HepG2 (cell line): ENCODE results near the gene LINC00237. TPM values are rescaled to one million over a fixed set of nuclear protein-coding genes. Genes with fewer than 3 reads are reported as not detected.

Experiments used
- FOSL1 ChIP-seq: sonication (generic); formaldehyde crosslinking; IDR thresholded peaks from 2 replicates; pipeline ENCODE4 v1.9.0; 2021; ENCODE audit warnings: missing genetic modification reagents, borderline replicate concordance
- GATA4 ChIP-seq: sonication (generic); IDR thresholded peaks from 2 replicates; pipeline ENCODE4 v1.6.1; 2016; ENCODE audit warnings: antibody characterized with exemption, low read depth, borderline replicate concordance
- HCFC1 ChIP-seq: fragments of 150-350 bp; IDR thresholded peaks from 2 replicates; pipeline ENCODE4 v1.6.1; 2014; ENCODE audit warnings: low read depth, low read length
- KMT2A ChIP-seq: sonication (generic); formaldehyde crosslinking; IDR thresholded peaks from 2 replicates; pipeline ENCODE4 v1.4.0; 2020; ENCODE audit warnings: missing genetic modification reagents
- MAFG ChIP-seq: sonication (generic); formaldehyde crosslinking; IDR thresholded peaks from 2 replicates; pipeline ENCODE4 v1.5.1; 2020; ENCODE audit warnings: mild to moderate bottlenecking, missing genetic modification reagents
- NFATC3 ChIP-seq: sonication (generic); formaldehyde crosslinking; IDR thresholded peaks from 2 replicates; pipeline ENCODE4 v1.5.1; 2020; ENCODE audit warnings: mild to moderate bottlenecking, missing genetic modification reagents
- TCF7L2 ChIP-seq: IDR thresholded peaks from 2 replicates; pipeline ENCODE4 v1.6.1; 2011; ENCODE audit warnings: mild to moderate bottlenecking, low read depth, low read length, moderate library complexity
- ZBTB7A ChIP-seq: sonication (generic); formaldehyde crosslinking; IDR thresholded peaks from 2 replicates; pipeline ENCODE4 v1.8.0; 2022; ENCODE audit warnings: mild to moderate bottlenecking, missing genetic modification reagents
- ZNF138 ChIP-seq: sonication (generic); formaldehyde crosslinking; IDR thresholded peaks from 2 replicates; pipeline ENCODE4 v1.5.0; 2020; ENCODE audit warnings: mild to moderate bottlenecking, low read depth, missing genetic modification reagents
- ZNF160 ChIP-seq: sonication (generic); formaldehyde crosslinking; IDR thresholded peaks from 2 replicates; pipeline ENCODE4 v1.8.0; 2022; ENCODE audit warnings: mild to moderate bottlenecking, inconsistent platforms, missing genetic modification reagents
- ZNF33A ChIP-seq: sonication (generic); formaldehyde crosslinking; IDR thresholded peaks from 2 replicates; pipeline ENCODE4 v1.5.1; 2020; ENCODE audit warnings: missing genetic modification reagents, mild to moderate bottlenecking, moderate library complexity, borderline replicate concordance
- ZNF547 ChIP-seq: sonication (generic); formaldehyde crosslinking; IDR thresholded peaks from 2 replicates; pipeline ENCODE4 v1.5.1; 2020; ENCODE audit warnings: mild to moderate bottlenecking, missing genetic modification reagents
- ZNF558 ChIP-seq: sonication (generic); formaldehyde crosslinking; IDR thresholded peaks from 2 replicates; pipeline ENCODE4 v1.9.0; 2022; ENCODE audit warnings: mild to moderate bottlenecking, missing genetic modification reagents, borderline replicate concordance
- ZNF747 ChIP-seq: sonication (generic); formaldehyde crosslinking; IDR thresholded peaks from 2 replicates; pipeline ENCODE4 v1.8.1; 2023; ENCODE audit warnings: missing genetic modification reagents, mild to moderate bottlenecking, borderline replicate concordance
- ZNF841 ChIP-seq: sonication (generic); formaldehyde crosslinking; IDR thresholded peaks from 2 replicates; pipeline ENCODE4 v1.8.1; 2023; ENCODE audit warnings: missing genetic modification reagents, borderline replicate concordance
- polyA plus RNA-seq, 8 experiments: library from polyadenylated mRNA; depleted of rRNA in 3 of 8; stranded (reverse) in 7 of 8; unstranded in 1 of 8; fragments of >200 nt; fragmentation: Illumina TruSeq in 4 of 8; extraction: Trizol in 4 of 8; gene quantifications; 2 replicates each; pipeline versions ENCODE4 v1.2.1 to v1.2.3, GENCODE V29; 2011 to 2016; ENCODE audit warnings: low read depth in 4 of 8, missing spikeins in 1 of 8, mixed read lengths in 1 of 8; ENCODE audit not compliant: insufficient read depth in 1 of 8
- total RNA-seq, 5 experiments: library from RNA; depleted of rRNA; stranded (reverse); fragments of >200 nt; fragmentation: Illumina TruSeq; extraction: Trizol; gene quantifications; 2 replicates each; pipeline ENCODE4 v1.2.3, GENCODE V29; 2016; ENCODE audit warnings: low read depth in 1 of 5
- TF ChIP-seq, protein P1 (sequence below): sonication (generic); formaldehyde crosslinking; IDR thresholded peaks from 2 replicates; pipeline ENCODE4 v1.5.1; 2020; ENCODE audit warnings: mild to moderate bottlenecking, missing genetic modification reagents, moderate library complexity
- TF ChIP-seq, protein P2 (sequence below): sonication (generic); formaldehyde crosslinking; conservative IDR thresholded peaks from 2 replicates; pipeline ENCODE4 v1.8.0; 2022; ENCODE audit warnings: low read depth, missing genetic modification reagents
- TF ChIP-seq, protein P3 (sequence below): sonication (generic); formaldehyde crosslinking; IDR thresholded peaks from 2 replicates; pipeline ENCODE4 v1.4.0; 2020; ENCODE audit warnings: missing genetic modification reagents, borderline replicate concordance
- TF ChIP-seq, protein P4 (sequence below): sonication (generic); formaldehyde crosslinking; IDR thresholded peaks from 2 replicates; pipeline ENCODE4 v1.5.0; 2020; ENCODE audit warnings: missing genetic modification reagents
- TF ChIP-seq, protein P5 (sequence below), 2 experiments: sonication (generic) in 1 of 2; formaldehyde crosslinking in 1 of 2; IDR thresholded peaks; 2 replicates each; pipeline versions ENCODE4 v1.5.1 to v1.6.1; 2011 to 2020; ENCODE audit warnings: borderline replicate concordance in 1 of 2, low read depth in 1 of 2, low read length in 1 of 2, mild to moderate bottlenecking in 1 of 2, missing genetic modification reagents in 1 of 2, moderate library complexity in 1 of 2

The LINC00237 gene
- total and polyA plus RNA-seq, 2 of the 13 experiments (the other 11 are each of a cell fraction or from before 2014, with no cell fraction given) = not detected

DNA sequence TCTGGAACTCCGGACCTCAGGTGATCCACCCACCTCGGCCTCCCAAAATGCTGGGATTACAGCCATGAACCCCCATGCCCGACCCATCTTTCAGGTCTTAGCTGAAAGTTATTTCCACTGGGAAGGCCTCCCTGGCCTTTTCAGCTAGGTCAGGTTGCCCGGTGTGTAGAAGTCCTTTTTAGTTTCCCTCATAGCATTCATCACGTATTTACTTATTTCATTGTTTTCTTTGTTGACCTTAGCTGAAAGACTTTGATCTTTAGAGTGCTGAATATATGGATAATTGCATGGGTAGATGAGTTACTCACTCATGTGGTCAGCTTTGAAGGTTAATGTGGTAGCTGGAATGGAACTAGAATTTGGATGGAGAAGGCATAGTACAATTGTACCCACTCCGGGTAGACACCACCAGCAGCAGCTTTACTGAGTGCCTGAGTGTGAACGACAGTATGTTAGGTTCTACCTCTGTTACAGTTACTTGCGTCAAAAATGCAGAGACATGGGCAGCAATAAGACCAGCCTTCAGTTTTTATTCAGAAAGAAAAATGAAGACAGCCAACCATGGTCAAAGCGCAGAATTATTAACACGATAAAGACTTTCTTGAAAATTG is 28.8 kb upstream of the LINC00237 start (continued):
- TF ChIP-seq ZNF160 (CRISPR knock-in tag) (no peak), ZNF33A (CRISPR knock-in tag) (no peak), ZNF841 (CRISPR knock-in tag) (no peak), NFATC3 (CRISPR knock-in tag) (no peak), TCF7L2 (peak; percentile 79), ZNF547 (CRISPR knock-in tag) (peak; percentile 64; the same call in 1 of the 2 replicates), ZNF747 (no peak), ZNF138 (no peak), ZBTB7A (no peak), HCFC1 (no peak), GATA4 (peak; percentile 80; the same call in 1 of the 2 replicates), MAFG (no peak), FOSL1 (CRISPR knock-in tag) (peak; percentile 60; the same call in 1 of the 2 replicates), ZNF558 (CRISPR knock-in tag) (no peak), KMT2A (CRISPR knock-in tag) (peak; percentile 87)
- TF ChIP-seq, protein P1, sequence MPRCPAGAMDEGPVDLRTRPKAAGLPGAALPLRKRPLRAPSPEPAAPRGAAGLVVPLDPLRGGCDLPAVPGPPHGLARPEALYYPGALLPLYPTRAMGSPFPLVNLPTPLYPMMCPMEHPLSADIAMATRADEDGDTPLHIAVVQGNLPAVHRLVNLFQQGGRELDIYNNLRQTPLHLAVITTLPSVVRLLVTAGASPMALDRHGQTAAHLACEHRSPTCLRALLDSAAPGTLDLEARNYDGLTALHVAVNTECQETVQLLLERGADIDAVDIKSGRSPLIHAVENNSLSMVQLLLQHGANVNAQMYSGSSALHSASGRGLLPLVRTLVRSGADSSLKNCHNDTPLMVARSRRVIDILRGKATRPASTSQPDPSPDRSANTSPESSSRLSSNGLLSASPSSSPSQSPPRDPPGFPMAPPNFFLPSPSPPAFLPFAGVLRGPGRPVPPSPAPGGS (CRISPR knock-in tag) = peak; percentile 60; the same call in 1 of the 2 replicates
- TF ChIP-seq, protein P2, sequence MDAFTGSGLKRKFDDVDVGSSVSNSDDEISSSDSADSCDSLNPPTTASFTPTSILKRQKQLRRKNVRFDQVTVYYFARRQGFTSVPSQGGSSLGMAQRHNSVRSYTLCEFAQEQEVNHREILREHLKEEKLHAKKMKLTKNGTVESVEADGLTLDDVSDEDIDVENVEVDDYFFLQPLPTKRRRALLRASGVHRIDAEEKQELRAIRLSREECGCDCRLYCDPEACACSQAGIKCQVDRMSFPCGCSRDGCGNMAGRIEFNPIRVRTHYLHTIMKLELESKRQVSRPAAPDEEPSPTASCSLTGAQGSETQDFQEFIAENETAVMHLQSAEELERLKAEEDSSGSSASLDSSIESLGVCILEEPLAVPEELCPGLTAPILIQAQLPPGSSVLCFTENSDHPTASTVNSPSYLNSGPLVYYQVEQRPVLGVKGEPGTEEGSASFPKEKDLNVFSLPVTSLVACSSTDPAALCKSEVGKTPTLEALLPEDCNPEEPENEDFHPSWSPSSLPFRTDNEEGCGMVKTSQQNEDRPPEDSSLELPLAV (CRISPR knock-in tag) = no peak
- TF ChIP-seq, protein P3, sequence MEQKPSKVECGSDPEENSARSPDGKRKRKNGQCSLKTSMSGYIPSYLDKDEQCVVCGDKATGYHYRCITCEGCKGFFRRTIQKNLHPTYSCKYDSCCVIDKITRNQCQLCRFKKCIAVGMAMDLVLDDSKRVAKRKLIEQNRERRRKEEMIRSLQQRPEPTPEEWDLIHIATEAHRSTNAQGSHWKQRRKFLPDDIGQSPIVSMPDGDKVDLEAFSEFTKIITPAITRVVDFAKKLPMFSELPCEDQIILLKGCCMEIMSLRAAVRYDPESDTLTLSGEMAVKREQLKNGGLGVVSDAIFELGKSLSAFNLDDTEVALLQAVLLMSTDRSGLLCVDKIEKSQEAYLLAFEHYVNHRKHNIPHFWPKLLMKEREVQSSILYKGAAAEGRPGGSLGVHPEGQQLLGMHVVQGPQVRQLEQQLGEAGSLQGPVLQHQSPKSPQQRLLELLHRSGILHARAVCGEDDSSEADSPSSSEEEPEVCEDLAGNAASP = peak; percentile 88; the same call in 1 of the 2 replicates
- TF ChIP-seq, protein P4, sequence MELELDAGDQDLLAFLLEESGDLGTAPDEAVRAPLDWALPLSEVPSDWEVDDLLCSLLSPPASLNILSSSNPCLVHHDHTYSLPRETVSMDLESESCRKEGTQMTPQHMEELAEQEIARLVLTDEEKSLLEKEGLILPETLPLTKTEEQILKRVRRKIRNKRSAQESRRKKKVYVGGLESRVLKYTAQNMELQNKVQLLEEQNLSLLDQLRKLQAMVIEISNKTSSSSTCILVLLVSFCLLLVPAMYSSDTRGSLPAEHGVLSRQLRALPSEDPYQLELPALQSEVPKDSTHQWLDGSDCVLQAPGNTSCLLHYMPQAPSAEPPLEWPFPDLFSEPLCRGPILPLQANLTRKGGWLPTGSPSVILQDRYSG = no peak
- TF ChIP-seq, protein P5, sequence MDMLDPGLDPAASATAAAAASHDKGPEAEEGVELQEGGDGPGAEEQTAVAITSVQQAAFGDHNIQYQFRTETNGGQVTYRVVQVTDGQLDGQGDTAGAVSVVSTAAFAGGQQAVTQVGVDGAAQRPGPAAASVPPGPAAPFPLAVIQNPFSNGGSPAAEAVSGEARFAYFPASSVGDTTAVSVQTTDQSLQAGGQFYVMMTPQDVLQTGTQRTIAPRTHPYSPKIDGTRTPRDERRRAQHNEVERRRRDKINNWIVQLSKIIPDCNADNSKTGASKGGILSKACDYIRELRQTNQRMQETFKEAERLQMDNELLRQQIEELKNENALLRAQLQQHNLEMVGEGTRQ (IDR thresholded peaks at IDR 0.05; ENCODE audit: low read depth, low read length) = no peak
- TF ChIP-seq, protein P5 (CRISPR knock-in tag; IDR thresholded peaks at IDR 0.05; ENCODE audit: borderline replicate concordance) = no peak
